Chondrocyte (in vitro differentiated cells): ENCODE results near the gene CXXC5. TPM values are rescaled to one million over a fixed set of nuclear protein-coding genes. Genes with fewer than 3 reads are reported as not detected.

Experiments used
- DNase-seq: peaks from one replicate; pipeline ENCODE4 v3.0.0; 2021; ENCODE audit warnings: mixed read lengths, low spot score
- H3K27ac Mint-ChIP-seq: one replicate; pipeline ENCODE4 v1.8.0; 2021; ENCODE audit warnings: mild to moderate bottlenecking, moderate library complexity, mixed read lengths; ENCODE audit not compliant: unreplicated experiment
- H3K27me3 Mint-ChIP-seq: 2 replicates; pipeline ENCODE4 v1.8.0; 2021; ENCODE audit warnings: low read depth, mixed read lengths
- H3K36me3 Mint-ChIP-seq: 2 replicates; pipeline ENCODE4 v1.8.0; 2021; ENCODE audit warnings: low read depth, mixed read lengths
- H3K4me1 Mint-ChIP-seq: 2 replicates; pipeline ENCODE4 v1.8.0; 2021; ENCODE audit warnings: low read depth, mild to moderate bottlenecking, mixed read lengths
- H3K4me3 Mint-ChIP-seq: one replicate; pipeline ENCODE4 v1.8.0; 2021; ENCODE audit warnings: mild to moderate bottlenecking, moderate library complexity, mixed read lengths; ENCODE audit not compliant: unreplicated experiment
- H3K9me3 Mint-ChIP-seq: 2 replicates; pipeline ENCODE4 v1.8.0; 2021; ENCODE audit warnings: low read depth, mixed read lengths
- CTCF ChIP-seq: fragments of 200-600 bp; sonication (generic); IDR thresholded peaks from 2 replicates; pipeline ENCODE4 v1.5.0; 2021; ENCODE audit warnings: antibody characterized with exemption, mild to moderate bottlenecking, moderate library complexity
- total RNA-seq: library from RNA; stranded (reverse); gene quantifications from 3 replicates; pipeline ENCODE4 v1.2.1, GENCODE V29; 2021

CXXC5 gene
- total RNA-seq, 1 donor from 2014 or later = 144 TPM

- no peak overlapping the region for H3K4me3 Mint-ChIP-seq
- H3K4me1 Mint-ChIP-seq = peaks cover 93% of the 10 kb centered on the region
- TF ChIP-seq CTCF = no peak
- no peaks in the 10 kb centered on the region for H3K9me3 Mint-ChIP-seq
- H3K27ac Mint-ChIP-seq = peak overlapping the region; percentile 99
- H3K36me3 Mint-ChIP-seq = peaks cover 2% of the 10 kb centered on the region
- DNase-seq = no peak
- H3K27me3 Mint-ChIP-seq = no peaks in the 10 kb centered on the region
These were observed 46.5 kb downstream of the CXXC5 start for GRCh38 chr5:139694556-139695177.

GRCh38 chr5:139695178-139695573, 47.0 kb downstream of the CXXC5 start:
- no peaks in the 10 kb centered on the region for H3K9me3 Mint-ChIP-seq
- no peak for DNase-seq
- peaks cover 2% of the 10 kb centered on the region for H3K36me3 Mint-ChIP-seq
- no peaks in the 10 kb centered on the region for H3K27me3 Mint-ChIP-seq
- peak overlapping the region; percentile 99 for H3K27ac Mint-ChIP-seq
- H3K4me3 Mint-ChIP-seq = no peak overlapping the region
- TF ChIP-seq CTCF = no peak
- H3K4me1 Mint-ChIP-seq = peaks cover 90% of the 10 kb centered on the region

- Mint-ChIP-seq H3K27me3 (no peaks in the 10 kb centered on the region), H3K4me1 (peaks cover 89% of the 10 kb centered on the region), H3K36me3 (peaks cover under 1% of the 10 kb centered on the region), H3K4me3 (peak overlapping the region; percentile 59), H3K9me3 (no peaks in the 10 kb centered on the region), H3K27ac (peak overlapping the region; percentile 99)
- no peak for TF ChIP-seq CTCF
- no peak for DNase-seq
These were observed 48.2 kb downstream of the CXXC5 start for GRCh38 chr5:139696167-139696893.

- peak; percentile 97 for DNase-seq
These were observed 48.9 kb downstream of the CXXC5 start for GRCh38 chr5:139696894-139697658.

More at GRCh38 chr5:139696894-139697658, 48.9 kb downstream of the CXXC5 start:
- Mint-ChIP-seq H3K9me3 (no peaks in the 10 kb centered on the region), H3K27ac (peak overlapping the region; percentile 99), H3K27me3 (no peaks in the 10 kb centered on the region), H3K4me3 (peak overlapping the region; percentile 59), H3K36me3 (no peaks in the 10 kb centered on the region), H3K4me1 (peaks cover 86% of the 10 kb centered on the region)
- peak; percentile 1 for TF ChIP-seq CTCF
